GM21786 (cell line): ENCODE measurements around the gene EPHA5.

ENCODE experiments used
- ATAC-seq: cut with Tn5 transposase; IDR thresholded peaks from one replicate; pipeline ENCODE4 v1.9.1; 2021; ENCODE audit not compliant: unreplicated experiment

Gene EPHA5

DNA sequence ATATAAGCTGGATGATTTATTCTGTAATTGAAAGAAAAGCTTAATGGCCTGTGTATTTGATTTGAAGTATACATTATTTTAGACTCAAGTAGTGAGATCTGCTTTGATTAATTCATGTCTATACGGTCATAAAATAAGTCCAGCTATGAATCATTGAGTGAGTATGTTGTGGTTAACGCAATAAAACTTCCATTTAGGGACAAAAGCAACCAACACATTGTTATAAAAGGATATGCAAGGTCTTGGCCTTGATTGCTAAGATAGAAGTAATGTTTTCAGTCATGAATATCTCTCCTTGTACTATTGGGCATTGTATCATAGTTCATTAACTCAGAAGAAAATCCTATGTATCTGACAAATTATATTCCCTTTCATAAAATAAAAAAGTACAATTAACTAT lies 162.1 kb downstream of the EPHA5 start:
- ATAC-seq = no peak

DNA sequence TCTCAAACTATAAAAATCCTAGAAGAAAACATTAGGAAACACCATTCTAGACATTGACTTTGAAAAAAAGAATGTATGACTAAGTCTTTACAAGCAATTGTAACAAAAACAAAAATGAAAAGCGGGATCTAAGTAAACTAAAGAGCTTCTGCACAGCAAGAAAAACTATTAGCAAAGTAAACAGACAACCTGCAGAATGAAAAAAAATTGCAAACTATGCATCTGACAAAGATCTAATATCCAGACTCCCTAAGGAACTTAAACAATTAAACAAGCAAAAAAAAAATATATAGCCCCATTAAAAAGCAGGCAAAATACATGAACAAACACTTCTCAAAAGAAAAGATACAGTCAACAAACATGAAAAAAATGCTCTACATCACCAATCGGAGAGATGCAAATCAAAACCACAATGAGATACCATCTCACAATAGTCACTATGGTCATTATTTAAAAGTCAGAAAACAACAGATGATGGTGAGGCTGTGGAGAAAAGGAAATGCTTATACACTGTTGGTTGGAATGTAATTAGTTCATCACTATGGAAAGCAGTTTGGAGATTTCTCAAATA lies 168.1 kb downstream of the EPHA5 start:
- ATAC-seq = no peak

DNA sequence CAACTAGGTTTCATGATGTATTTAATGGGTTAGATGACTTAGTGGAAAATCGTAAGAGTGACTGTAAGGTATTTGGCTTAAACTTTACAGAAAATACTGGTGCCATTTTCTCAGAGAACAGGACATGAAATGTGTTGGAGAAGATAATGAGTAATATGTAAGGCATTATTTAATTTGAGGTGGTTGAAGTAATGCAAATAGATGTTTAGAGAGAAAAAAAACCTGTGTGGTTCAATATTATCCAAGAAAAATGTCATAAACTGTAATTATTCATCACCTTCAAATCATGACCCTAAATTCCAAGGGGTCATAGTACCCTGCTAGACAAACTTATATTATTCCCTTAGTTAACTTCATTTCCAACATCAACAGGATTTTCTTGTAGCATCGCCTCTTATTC lies 171.7 kb downstream of the EPHA5 start:
- ATAC-seq = no peak

DNA sequence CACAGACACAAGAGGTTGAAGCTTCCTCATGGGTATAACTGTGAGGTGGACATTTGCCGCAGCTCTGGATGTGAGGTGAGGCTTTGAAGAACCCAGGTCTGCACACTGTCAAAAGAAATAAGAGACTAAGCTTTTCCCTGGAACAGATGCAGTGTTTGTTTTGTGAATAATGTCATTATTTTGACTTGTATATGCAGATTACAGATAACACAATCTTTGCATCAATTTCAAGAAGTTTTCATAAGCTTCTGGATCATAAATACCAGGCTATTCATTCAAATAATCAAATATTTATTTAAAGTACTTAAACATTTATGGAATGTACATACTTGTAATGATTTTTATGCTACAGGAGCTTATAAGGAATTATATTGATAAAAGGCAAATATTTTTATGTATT lies 174.8 kb downstream of the EPHA5 start:
- ATAC-seq = no peak

DNA sequence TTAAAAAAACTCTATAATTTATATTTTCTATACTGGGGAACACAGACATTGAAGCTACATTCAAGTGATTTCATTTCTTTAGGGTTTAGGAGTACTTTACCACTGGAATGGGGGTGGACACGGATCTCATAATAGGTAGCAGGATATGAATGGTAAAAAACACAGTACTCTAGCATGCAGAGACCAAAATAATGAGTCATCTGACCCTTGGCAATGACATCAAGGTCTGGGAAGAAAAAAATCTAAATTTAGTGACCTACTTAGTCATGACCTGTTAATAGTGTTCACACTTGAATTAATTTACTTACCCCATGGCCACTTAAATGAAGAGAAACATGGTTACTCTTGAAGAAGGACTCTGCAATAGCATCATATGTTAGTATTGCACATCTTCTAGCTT lies 187.9 kb downstream of the EPHA5 start:
- no peak for ATAC-seq

DNA sequence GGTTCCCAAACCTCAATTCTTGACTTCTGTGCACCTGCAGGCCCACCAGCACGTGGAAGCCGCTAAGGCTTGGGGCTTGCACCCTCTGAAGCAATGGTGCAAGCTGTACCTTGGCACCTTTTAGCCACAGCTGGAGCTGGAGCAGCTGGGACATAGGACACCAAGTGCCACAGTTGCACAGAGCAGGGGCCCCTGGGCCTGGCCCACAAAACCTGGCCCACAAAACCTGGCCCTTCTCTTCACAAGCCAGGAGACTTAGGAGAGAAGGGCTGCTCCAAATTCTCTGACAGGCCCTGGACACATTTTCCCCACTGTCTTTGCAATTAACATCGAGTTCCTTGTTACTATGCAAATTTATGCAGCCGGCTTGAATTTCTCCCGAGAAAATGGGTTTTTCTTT lies 197.8 kb downstream of the EPHA5 start:
- no peak for ATAC-seq

DNA sequence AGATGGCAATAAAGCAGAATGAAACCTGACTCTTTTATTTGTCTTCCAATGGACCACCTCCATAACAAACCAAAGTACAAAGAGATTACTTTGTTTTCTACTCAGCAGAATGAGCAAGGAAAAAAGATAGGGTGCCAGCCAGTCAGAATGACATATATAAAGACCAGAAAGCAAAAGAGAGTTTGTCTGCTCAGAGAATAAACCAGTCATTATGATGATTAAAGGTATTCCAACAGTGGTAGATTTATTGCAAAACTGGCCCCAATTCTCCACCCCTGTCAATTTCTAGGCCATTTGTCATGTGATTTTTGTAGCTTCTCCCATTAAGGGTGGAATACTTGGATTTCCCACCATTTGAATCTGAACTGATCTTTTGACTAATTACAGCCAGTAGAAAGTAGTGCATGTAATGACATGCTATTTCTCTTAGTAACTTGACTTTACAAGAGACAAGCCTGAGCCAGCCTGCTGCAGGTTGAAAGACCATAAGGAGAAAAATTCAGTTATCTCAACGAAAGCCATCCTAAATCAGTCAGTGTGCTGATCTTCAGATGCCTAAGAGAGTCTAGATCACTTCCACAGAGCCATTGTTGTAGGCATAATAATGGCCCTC lies 203.1 kb downstream of the EPHA5 start:
- no peak for ATAC-seq

DNA sequence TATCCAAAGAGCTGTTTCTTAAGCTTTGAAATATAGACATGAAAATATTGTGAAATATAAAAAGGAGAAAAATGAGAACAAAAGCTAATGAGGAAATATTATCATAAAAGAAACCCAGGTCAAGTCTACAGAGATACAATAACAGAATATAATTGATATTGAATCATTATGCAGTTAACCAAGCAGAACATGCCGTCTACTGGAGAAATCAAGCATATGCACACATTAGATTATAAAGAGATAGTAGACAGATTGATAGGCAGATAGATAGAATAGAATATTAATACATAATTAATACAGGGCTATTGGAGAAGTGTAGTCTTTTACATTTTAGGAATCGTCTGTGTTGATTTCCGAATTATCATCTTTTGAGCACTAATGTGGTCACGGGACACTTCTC lies 208.5 kb downstream of the EPHA5 start:
- no peak for ATAC-seq

DNA sequence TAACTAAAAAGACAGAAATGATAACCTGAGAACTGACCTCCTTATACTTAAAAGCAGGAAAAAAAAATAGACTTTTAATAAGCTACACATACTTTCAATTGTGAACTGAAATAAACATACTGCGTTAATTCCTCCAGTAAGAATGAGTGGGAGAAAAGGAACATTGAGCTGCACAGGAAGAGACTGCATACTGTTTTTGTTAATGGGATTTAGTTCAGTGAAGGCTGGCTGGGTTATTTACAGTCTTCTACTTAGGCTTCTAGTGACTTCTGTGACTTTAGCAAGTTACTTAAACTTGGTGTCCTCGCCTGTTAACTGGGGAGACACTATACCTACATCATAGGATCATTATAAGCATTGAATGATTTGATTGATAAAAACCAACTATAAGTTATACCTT lies 213.3 kb downstream of the EPHA5 start:
- ATAC-seq = no peak

DNA sequence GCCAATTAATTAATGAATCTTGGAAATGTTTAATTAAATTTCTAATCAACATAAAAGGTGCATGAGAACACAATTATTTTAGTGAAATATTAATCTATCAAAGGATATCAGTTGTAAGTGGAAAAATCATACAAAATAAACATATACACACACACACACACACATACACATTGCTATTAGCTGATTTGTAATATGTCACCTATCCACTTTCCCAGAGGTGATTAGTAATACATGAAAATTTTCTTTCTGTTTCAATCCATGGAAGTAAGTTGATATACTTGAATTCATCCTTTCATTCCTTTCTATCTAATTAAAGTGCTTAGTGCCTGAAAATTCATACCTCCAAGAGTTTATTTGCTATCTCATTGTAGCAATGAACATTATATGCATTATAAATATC lies 213.7 kb downstream of the EPHA5 start:
- ATAC-seq = no peak

DNA sequence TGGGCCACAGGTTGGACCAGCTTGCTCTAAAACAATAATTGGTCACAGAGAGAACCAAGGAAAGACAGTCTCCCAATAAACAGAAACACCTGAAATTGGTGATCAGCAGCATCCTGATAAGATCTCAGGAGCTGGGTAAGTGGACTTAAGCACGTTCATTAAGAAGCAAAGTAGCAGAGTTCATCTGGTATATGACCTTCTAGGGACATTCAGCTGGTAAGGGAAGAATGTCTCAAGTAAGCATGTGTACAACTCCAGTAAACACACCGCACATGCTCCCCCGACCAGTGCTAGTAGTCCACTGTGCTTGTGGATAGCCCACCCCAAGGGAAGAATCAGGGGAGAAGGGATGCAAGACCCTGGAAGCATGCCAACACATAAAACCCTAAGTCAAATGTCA lies 216.9 kb downstream of the EPHA5 start:
- ATAC-seq = no peak

DNA sequence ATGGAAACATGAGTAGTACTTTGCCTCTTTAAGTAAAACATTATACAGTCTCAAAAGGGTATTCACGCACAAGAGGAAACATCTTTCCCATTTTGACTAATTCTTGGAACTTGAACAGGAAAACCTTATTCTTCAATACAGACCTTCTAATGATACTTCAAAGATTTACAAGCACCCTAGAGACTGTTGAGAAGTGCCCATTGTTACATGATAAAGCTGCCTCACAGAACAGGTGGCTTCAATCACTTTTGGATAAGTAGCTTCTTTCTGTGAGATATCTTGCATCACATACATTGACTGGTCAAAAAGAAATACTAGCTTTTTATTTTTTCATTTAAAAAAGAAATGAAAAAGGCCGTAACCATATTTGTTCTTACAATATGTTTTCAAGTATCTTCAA lies 219.4 kb downstream of the EPHA5 start:
- no peak for ATAC-seq

DNA sequence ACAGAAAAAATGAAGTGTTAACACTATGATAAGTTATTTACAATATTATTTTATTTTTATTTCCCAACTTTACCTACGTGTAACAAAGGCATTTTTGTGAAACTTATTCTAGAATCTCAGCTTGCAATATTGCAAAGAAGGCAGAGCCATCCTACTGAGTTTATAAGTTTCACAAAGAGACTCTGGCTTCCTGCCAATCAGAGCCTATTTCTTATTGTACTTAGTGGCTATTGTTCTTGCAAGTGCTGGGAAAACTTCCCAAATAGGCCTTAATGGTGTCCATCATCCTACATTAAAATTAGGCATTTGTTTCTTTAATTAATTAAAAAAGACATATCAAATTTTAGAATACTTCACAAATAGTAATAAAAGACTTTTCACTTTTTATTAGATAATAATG lies 233.2 kb downstream of the EPHA5 start:
- ATAC-seq = no peak

DNA sequence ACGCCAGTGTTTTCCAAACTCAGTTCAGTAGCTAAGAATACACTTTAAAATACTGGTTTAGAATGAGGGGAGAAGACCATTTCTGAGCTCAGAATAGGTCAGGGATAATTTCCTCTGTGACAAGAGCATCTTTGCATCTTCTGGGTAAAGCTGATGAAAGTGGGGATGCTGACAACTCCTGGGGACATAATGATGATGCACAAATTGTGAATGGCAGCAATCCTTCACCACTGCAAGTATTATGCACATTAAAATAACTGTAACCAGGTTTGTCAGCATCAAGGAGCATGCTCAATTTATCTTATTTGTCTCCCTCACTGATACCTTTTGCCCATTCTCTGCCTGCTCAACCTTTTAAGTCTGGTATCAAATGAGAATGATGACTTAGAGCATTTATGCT lies 248.2 kb downstream of the EPHA5 start:
- no peak for ATAC-seq

DNA sequence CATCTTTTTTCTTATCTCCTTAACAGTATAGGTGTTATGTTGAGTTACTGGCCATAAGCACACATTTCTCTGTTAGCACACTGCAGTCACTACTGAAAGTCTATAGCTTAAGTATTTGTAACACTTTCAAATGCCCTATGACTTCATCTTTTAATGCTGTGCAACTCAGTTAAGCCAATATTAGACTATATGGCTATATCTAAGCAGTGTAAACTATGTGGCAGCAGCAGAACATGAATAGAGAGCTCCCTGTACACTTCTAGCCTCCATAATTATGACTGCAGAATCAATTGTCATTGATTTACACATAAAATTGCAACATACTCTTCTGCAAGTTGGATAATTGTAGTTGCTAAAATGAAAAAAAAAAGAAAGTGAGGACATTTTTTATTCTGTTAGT lies 250.3 kb downstream of the EPHA5 start:
- no peak for ATAC-seq

DNA sequence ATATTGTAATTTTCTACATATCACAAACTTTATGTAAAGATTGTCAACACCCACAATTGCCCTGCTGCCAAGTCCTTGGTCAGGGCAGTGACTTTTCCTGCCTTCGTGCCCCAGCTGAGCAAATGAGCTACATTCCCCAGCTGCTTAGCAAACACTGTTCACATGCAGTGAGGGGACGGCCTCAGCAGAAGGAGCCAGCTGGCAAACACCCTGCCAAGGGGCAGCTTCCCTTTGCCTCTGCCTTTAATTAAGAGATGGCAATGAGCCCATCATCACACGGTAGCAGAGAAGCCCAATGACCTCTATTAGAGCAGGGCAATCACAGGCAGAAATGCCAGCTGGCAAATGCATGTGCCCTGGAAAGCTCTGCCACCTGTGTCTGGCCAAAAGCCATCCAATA lies 253.4 kb downstream of the EPHA5 start:
- ATAC-seq = no peak

DNA sequence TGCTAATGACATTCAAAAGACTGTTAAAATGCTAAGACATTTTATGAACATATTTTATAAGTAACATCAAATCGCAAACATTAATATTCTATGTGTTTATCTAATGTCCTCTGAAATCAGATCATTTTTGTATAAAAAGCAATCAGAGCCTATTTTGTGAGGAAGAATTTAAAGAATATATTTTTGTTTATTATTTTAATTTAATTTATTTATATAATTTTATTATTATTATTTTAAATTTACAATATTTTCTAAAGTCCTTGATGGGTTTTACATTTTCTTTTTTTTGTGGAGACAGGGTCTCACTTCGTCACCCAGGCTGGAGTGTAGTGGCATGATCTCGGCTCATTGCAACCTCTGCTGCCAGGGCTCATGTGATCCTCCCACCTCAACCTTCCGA lies 262.8 kb downstream of the EPHA5 start:
- ATAC-seq = no peak

DNA sequence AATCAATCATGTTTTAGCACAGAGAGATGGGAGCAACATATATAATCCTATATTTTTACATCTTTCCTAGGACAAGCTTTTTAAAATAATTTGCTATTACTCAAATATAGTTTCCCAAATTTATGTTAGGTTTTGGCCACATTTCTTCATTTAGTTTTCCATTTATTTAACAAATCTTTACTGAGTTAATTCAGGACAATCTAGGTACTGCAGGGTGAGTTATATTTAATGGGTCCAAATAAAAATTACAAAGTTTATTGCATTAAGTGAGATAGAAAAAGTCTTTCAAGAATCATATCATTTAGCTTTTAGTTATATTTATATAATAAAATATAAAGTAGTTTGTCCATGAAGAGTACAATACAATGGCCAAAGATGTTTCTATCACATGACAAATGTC lies 269.2 kb downstream of the EPHA5 start:
- no peak for ATAC-seq

DNA sequence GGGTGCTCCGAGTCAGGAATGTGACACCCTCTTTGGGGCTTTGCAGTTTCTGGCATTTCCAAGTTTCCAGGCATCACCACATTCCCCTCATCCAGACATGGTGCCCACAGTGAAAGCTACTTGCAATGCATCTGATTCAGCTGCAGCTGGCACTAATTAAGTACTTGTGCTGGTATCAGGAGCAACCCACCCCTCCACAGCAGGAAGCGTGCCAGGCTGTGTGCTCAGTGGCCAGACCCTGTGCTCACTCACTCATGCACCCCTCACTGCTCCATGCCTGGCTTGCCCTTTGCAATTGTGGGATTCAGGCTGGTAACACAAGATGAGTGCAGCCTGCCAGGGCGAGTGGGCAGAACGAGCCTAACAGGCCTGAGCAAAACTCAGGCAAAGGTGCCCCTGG lies 271.2 kb downstream of the EPHA5 start:
- ATAC-seq = no peak

DNA sequence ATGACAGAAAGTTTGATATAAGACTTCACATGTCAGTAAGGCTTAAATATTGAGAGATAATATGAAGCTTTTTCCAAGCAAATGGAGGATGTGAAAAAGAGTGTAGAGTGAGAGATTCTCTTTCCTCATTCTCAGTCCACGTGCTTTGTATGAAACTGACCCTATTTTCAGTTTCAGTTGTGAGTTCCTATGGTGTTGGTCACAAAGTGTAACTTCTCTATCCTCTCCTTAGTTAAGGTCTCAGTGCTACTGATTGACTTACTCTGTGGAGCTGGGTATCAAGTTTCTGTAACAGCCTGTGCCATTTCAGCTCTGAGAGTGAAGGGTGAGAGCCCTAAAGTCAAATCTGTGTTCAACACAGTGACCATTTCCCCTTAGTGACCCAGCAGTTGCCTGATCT lies 277.2 kb downstream of the EPHA5 start:
- peak; percentile 66 for ATAC-seq

DNA sequence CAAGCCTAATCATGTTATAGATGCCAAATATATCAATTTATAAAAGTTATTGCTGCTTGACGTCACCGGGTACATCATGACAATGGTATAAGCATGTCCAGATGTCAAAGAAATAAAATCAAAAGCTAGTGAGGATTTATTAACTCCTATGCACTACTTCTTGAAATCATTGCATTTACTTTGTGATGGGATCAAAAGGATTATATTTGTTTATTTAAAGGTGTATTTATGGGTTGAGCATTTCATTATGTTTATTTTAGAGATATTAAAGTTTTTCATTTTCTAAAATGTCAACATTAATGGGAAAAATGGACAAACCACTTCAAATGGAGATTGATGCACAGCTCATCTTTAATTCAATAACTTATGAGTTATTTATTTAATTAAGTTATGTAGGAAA lies 277.8 kb downstream of the EPHA5 start:
- no peak for ATAC-seq

DNA sequence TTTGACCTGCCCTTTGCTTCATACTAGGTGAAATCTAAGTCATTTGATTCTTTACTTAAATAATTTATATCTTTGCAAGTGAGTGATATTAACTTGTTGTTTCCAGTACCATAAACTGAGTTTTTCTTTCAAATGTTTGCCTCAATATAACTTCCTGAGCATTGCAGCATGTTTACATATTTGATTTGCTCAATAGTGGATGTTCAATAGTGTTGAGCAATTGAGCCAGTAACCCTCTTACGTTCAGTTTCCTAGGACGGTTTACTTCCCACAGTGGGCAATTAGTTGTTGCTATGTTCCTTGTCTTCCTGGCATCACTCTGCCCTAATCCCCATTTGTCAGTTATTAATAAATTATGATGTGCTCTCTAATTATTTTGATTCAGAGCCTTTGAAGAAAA lies 278.5 kb downstream of the EPHA5 start:
- no peak for ATAC-seq

DNA sequence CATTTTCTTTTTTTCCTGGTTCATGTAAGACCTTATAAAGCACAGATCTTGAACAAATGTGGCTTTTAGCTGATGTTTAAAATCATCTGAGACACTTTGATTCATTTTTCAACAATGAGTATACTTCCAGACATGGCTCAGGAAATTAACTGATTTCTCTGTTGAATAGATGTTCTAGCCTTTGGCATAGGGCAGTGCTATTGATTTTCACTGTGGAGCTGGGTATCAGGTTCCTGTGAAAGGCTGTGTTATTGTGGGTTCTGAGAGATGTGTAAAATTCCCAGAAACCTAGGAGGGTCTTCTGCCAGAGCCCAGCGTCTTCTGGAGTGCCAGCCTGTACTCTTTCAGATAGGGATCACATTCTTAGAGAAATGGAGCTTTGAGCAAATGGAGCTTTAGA lies 278.9 kb downstream of the EPHA5 start:
- ATAC-seq = no peak
